ENCODE results near the gene WDFY3.

WDFY3 gene

GRCh38 chr4:84631573-84631972 is 334.9 kb downstream of the WDFY3 start:
- Histone ChIP-seq H3K9ac (ENCODE audit: low read length) (no peak overlapping the region), H3K4me2 (ENCODE audit: low read length) (no peak overlapping the region), H3K27ac (ENCODE audit: low read length) (no peak overlapping the region), H3K79me2 (ENCODE audit: low read length) (no peaks in the 10 kb centered on the region), H3K27me3 (ENCODE audit: low read depth, low read length) (no peaks in the 10 kb centered on the region), H3K9me3 (ENCODE audit: insufficient read depth, low read length) (no peaks in the 10 kb centered on the region), H4K20me1 (ENCODE audit: insufficient read depth, low read length) (no peaks in the 10 kb centered on the region), H3K36me3 (replicated peaks; ENCODE audit: low read depth, low read length) (no peaks in the 10 kb centered on the region), H2AFZ (ENCODE audit: low read depth, low read length) (no peak overlapping the region), H3K4me3 (ENCODE audit: low read length) (no peak overlapping the region), H3K4me1 (ENCODE audit: low read length) (no peaks in the 10 kb centered on the region)
- TF ChIP-seq CTCF (IDR thresholded peaks at IDR 0.05; ENCODE audit: low read depth, low read length) (no peak), EZH2phosphoT487 (IDR thresholded peaks at IDR 0.05; ENCODE audit: low read depth) (no peak)

GRCh38 chr4:84626673-84627072 is 339.8 kb downstream of the WDFY3 start:
- Histone ChIP-seq H3K27me3 (ENCODE audit: low read depth, low read length) (no peaks in the 10 kb centered on the region), H3K4me1 (ENCODE audit: low read length) (0 out of 2 replicates have a peak, but pooled peaks cover 4% of the 10 kb centered on the region), H3K9ac (ENCODE audit: low read length) (no peak overlapping the region), H3K79me2 (ENCODE audit: low read length) (no peaks in the 10 kb centered on the region), H3K4me2 (ENCODE audit: low read length) (no peak overlapping the region), H3K36me3 (replicated peaks; ENCODE audit: low read depth, low read length) (no peaks in the 10 kb centered on the region), H3K9me3 (ENCODE audit: insufficient read depth, low read length) (no peaks in the 10 kb centered on the region), H2AFZ (ENCODE audit: low read depth, low read length) (no peak overlapping the region), H3K4me3 (ENCODE audit: low read length) (no peak overlapping the region), H3K27ac (ENCODE audit: low read length) (no peak overlapping the region), H4K20me1 (ENCODE audit: insufficient read depth, low read length) (no peaks in the 10 kb centered on the region)
- TF ChIP-seq CTCF (IDR thresholded peaks at IDR 0.05; ENCODE audit: low read depth, low read length) (no peak), EZH2phosphoT487 (IDR thresholded peaks at IDR 0.05; ENCODE audit: low read depth) (no peak)

GRCh38 chr4:84623661-84624060 is 342.8 kb downstream of the WDFY3 start:
- Histone ChIP-seq H3K9me3 (ENCODE audit: insufficient read depth, low read length) (no peaks in the 10 kb centered on the region), H3K4me1 (ENCODE audit: low read length) (0 out of 2 replicates have a peak, but pooled peaks cover 4% of the 10 kb centered on the region), H3K9ac (ENCODE audit: low read length) (no peak overlapping the region), H3K79me2 (ENCODE audit: low read length) (no peaks in the 10 kb centered on the region), H3K36me3 (replicated peaks; ENCODE audit: low read depth, low read length) (no peaks in the 10 kb centered on the region), H3K27ac (ENCODE audit: low read length) (no peak overlapping the region), H4K20me1 (ENCODE audit: insufficient read depth, low read length) (no peaks in the 10 kb centered on the region), H3K4me3 (ENCODE audit: low read length) (no peak overlapping the region), H3K27me3 (ENCODE audit: low read depth, low read length) (no peaks in the 10 kb centered on the region), H2AFZ (ENCODE audit: low read depth, low read length) (no peak overlapping the region), H3K4me2 (ENCODE audit: low read length) (no peak overlapping the region)
- TF ChIP-seq EZH2phosphoT487 (IDR thresholded peaks at IDR 0.05; ENCODE audit: low read depth): no peak
- no peak for TF ChIP-seq CTCF (IDR thresholded peaks at IDR 0.05; ENCODE audit: low read depth, low read length)

- Histone ChIP-seq H3K4me2 (ENCODE audit: low read length) (no peak overlapping the region), H3K27ac (ENCODE audit: low read length) (no peak overlapping the region), H3K79me2 (ENCODE audit: low read length) (no peaks in the 10 kb centered on the region), H3K9ac (ENCODE audit: low read length) (no peak overlapping the region), H2AFZ (ENCODE audit: low read depth, low read length) (no peak overlapping the region), H3K27me3 (ENCODE audit: low read depth, low read length) (no peaks in the 10 kb centered on the region), H4K20me1 (ENCODE audit: insufficient read depth, low read length) (no peaks in the 10 kb centered on the region), H3K4me3 (ENCODE audit: low read length) (no peak overlapping the region), H3K4me1 (ENCODE audit: low read length) (0 out of 2 replicates have a peak, but pooled peaks cover 4% of the 10 kb centered on the region), H3K36me3 (replicated peaks; ENCODE audit: low read depth, low read length) (no peaks in the 10 kb centered on the region), H3K9me3 (ENCODE audit: insufficient read depth, low read length) (no peaks in the 10 kb centered on the region)
- no peak for TF ChIP-seq EZH2phosphoT487 (IDR thresholded peaks at IDR 0.05; ENCODE audit: low read depth)
- TF ChIP-seq CTCF (IDR thresholded peaks at IDR 0.05; ENCODE audit: low read depth, low read length): no peak
These were observed 343.5 kb downstream of the WDFY3 start for GRCh38 chr4:84622959-84623358.

All from OCI-LY3 (cell line).